HCT116 (cell line): ENCODE results near the gene TFEB.

Source experiments
- EZH2 ChIP-seq: fragments of 200-600 bp; sonication (generic); IDR thresholded peaks from 2 replicates; pipeline ENCODE4 v1.6.1; 2017; ENCODE audit warnings: antibody characterized with exemption, mixed run types
- POLR2AphosphoS5 ChIP-seq: IDR thresholded peaks from 2 replicates; pipeline ENCODE4 v1.6.1; 2011; ENCODE audit warnings: mild to moderate bottlenecking, low read depth, low read length, moderate library complexity
- SP1 ChIP-seq: IDR thresholded peaks from 2 replicates; pipeline ENCODE4 v1.6.1; 2012; ENCODE audit warnings: low read depth
- TF ChIP-seq, protein P1 (sequence below), 3 experiments: fragments of 200-600 bp in 1 of 3; sonication (generic) in 1 of 3; IDR thresholded peaks in 2 of 3; conservative IDR thresholded peaks in 1 of 3; 2 replicates each; pipeline ENCODE4 v1.5.1; 2012 to 2017; ENCODE audit warnings: low read depth in 2 of 3, low read length in 2 of 3, antibody characterized with exemption in 1 of 3, borderline replicate concordance in 1 of 3, control low read depth in 1 of 3, mild to moderate bottlenecking in 1 of 3, mixed read lengths in 1 of 3, mixed run types in 1 of 3, moderate library complexity in 1 of 3; ENCODE audit not compliant: insufficient read depth in 1 of 3
- TF ChIP-seq, protein P2 (sequence below): IDR thresholded peaks from 2 replicates; pipeline ENCODE4 v1.6.1; 2012; ENCODE audit warnings: low read depth

DNA sequence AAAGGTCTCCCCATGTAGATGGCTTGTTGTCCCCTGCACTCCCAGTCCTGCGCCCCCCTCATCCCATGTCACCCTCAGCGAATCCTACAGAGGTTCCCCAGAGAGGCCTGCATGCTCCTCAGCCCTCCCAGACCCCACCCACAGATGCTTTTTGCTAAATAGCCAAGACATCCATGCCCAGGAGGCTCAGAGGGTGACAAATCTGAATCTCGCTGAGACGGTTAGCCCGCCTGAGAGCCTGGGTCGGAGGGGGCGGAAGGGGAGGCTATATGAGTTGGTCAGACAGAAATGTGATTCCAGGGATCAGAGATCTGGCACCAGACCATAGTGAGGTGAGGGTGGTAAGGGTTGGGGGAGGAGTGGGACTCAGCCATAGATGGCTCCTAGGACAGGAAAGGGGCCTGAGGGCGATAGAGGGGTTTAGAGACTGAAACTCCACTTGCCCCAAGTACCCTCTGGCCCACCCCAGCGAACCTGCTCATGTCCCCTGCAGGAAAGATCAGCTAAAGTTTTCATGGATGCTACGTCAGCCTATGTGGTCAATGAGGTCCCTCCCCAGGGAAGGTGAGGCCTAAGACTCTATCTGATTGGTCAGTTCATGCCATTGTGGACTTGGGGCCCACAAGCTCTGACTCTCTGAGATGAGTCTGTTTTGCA, 33.2 kb downstream of the TFEB start:
- TF ChIP-seq, protein P1, sequence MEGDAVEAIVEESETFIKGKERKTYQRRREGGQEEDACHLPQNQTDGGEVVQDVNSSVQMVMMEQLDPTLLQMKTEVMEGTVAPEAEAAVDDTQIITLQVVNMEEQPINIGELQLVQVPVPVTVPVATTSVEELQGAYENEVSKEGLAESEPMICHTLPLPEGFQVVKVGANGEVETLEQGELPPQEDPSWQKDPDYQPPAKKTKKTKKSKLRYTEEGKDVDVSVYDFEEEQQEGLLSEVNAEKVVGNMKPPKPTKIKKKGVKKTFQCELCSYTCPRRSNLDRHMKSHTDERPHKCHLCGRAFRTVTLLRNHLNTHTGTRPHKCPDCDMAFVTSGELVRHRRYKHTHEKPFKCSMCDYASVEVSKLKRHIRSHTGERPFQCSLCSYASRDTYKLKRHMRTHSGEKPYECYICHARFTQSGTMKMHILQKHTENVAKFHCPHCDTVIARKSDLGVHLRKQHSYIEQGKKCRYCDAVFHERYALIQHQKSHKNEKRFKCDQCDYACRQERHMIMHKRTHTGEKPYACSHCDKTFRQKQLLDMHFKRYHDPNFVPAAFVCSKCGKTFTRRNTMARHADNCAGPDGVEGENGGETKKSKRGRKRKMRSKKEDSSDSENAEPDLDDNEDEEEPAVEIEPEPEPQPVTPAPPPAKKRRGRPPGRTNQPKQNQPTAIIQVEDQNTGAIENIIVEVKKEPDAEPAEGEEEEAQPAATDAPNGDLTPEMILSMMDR (IDR thresholded peaks at IDR 0.05 in 2 of 3, conservative IDR thresholded peaks at IDR 0.05 in 1 of 3; ENCODE audit: borderline replicate concordance in 1 of 3, insufficient read depth in 1 of 3, low read depth in 2 of 3, low read length in 2 of 3): no peak
- TF ChIP-seq EZH2: no peak
- TF ChIP-seq, protein P2, sequence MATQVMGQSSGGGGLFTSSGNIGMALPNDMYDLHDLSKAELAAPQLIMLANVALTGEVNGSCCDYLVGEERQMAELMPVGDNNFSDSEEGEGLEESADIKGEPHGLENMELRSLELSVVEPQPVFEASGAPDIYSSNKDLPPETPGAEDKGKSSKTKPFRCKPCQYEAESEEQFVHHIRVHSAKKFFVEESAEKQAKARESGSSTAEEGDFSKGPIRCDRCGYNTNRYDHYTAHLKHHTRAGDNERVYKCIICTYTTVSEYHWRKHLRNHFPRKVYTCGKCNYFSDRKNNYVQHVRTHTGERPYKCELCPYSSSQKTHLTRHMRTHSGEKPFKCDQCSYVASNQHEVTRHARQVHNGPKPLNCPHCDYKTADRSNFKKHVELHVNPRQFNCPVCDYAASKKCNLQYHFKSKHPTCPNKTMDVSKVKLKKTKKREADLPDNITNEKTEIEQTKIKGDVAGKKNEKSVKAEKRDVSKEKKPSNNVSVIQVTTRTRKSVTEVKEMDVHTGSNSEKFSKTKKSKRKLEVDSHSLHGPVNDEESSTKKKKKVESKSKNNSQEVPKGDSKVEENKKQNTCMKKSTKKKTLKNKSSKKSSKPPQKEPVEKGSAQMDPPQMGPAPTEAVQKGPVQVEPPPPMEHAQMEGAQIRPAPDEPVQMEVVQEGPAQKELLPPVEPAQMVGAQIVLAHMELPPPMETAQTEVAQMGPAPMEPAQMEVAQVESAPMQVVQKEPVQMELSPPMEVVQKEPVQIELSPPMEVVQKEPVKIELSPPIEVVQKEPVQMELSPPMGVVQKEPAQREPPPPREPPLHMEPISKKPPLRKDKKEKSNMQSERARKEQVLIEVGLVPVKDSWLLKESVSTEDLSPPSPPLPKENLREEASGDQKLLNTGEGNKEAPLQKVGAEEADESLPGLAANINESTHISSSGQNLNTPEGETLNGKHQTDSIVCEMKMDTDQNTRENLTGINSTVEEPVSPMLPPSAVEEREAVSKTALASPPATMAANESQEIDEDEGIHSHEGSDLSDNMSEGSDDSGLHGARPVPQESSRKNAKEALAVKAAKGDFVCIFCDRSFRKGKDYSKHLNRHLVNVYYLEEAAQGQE: no peak
- no peak for TF ChIP-seq POLR2AphosphoS5
- TF ChIP-seq SP1: no peak
